Vagina (tissue), 2 donors: Measurements from ENCODE around the gene SMC3. TPM values are rescaled to one million over a fixed set of nuclear protein-coding genes. Genes with fewer than 3 reads are reported as not detected.

Experiments
- DNase-seq, 2 donors: peaks; one replicate each; pipeline ENCODE4 v3.0.0-alpha.2; 2017; ENCODE audit errors: extremely low spot score in 2 of 2
- H3K27ac ChIP-seq: fragments of 200-600 bp; sonication (generic); one replicate; pipeline ENCODE4 v1.5.1; 2019
- H3K27me3 ChIP-seq: fragments of 200-600 bp; sonication (generic); one replicate; pipeline ENCODE4 v1.5.1; 2019
- H3K36me3 ChIP-seq, 2 donors: fragments of 200-600 bp; sonication (generic); one replicate each; pipeline ENCODE4 v1.5.1; 2017 to 2019
- H3K4me1 ChIP-seq: fragments of 200-600 bp; sonication (generic); one replicate; pipeline ENCODE4 v1.5.1; 2019
- H3K4me3 ChIP-seq, 2 donors: fragments of 200-600 bp; sonication (generic); 1 replicate in 1 of 2; 2 replicates in 1 of 2; pipeline ENCODE4 v1.5.1; 2016 to 2019
- H3K9me3 ChIP-seq: fragments of 200-600 bp; sonication (generic); one replicate; pipeline ENCODE4 v1.5.1; 2019
- CTCF ChIP-seq, 3 experiments: fragments of 450-650 bp in 2 of 3; fragments of 200-600 bp in 1 of 3; sonication (generic) in 1 of 3; IDR thresholded peaks; one replicate each; pipeline ENCODE4 v1.5.1; 2017 to 2019; ENCODE audit warnings: antibody characterized with exemption in 3 of 3, mild to moderate bottlenecking in 2 of 3, moderate library complexity in 2 of 3
- POLR2A ChIP-seq, 2 donors: fragments of 450-650 bp; IDR thresholded peaks; one replicate each; pipeline ENCODE4 v1.6.1; 2017; ENCODE audit warnings: antibody characterized with exemption in 2 of 2, mild to moderate bottlenecking in 2 of 2, moderate library complexity in 2 of 2
- POLR2AphosphoS5 ChIP-seq, 2 donors: sonication (generic); formaldehyde crosslinking; IDR thresholded peaks; one replicate each; pipeline ENCODE4 v1.9.0; 2017; ENCODE audit warnings: antibody characterized with exemption in 2 of 2, mild to moderate bottlenecking in 2 of 2, low read depth in 1 of 2; ENCODE audit not compliant: insufficient read depth in 1 of 2
- intact Hi-C: fragments of 100-400 bp; cut with DNase I; formaldehyde crosslinking; loops from one replicate; pipeline ENCODE4 v1.15.1; 2023
- total RNA-seq: library from RNA; depleted of rRNA; stranded (reverse); fragments of >200 nt; gene quantifications from one replicate; pipeline ENCODE4 v1.2.3, GENCODE V29; 2016

Gene SMC3
- total RNA-seq, 1 donor from 2014 or later = 27.5 TPM

GRCh38 chr10:110643035-110643652 is 75.6 kb downstream of the SMC3 start:
- no peak for DNase-seq
- Histone ChIP-seq H3K4me3 (peak overlapping the region; percentile 43 to 52), H3K27me3 (peaks cover 10% of the 10 kb centered on the region), H3K36me3 (no peaks in the 10 kb centered on the region), H3K4me1 (peaks cover 17% of the 10 kb centered on the region), H3K9me3 (no peaks in the 10 kb centered on the region), H3K27ac (no peak overlapping the region)
- no peak for TF ChIP-seq POLR2A (IDR thresholded peaks at IDR 0.05)
- TF ChIP-seq CTCF (IDR thresholded peaks at IDR 0.05) = no peak
- TF ChIP-seq POLR2AphosphoS5 (IDR thresholded peaks at IDR 0.05; ENCODE audit: insufficient read depth in 1 of 2, low read depth in 1 of 2) = no peak
- intact Hi-C loops = no loop called here

GRCh38 chr10:110643653-110644597 is 76.4 kb downstream of the SMC3 start, which contains the start of gene RBM20:
RBM20 (plus strand) TSS chr10:110644336; CDS start chr10:110644455, 119 bp downstream.
- H3K4me3 ChIP-seq = peak within 1 kb of the TSS; percentile 43 to 52
- H3K36me3 ChIP-seq = no peaks in the 10 kb centered on the region
- H3K9me3 ChIP-seq = no peaks in the 10 kb centered on the region
- peaks cover 17% of the 10 kb centered on the region for H3K4me1 ChIP-seq
- intact Hi-C loops = no loop called here
- no peak for TF ChIP-seq CTCF (IDR thresholded peaks at IDR 0.05)
- DNase-seq = no peak
- peaks cover 10% of the 10 kb centered on the region for H3K27me3 ChIP-seq
- H3K27ac ChIP-seq = no peak within 1 kb of the TSS

- Histone ChIP-seq H3K9me3 (no peaks in the 10 kb centered on the region), H3K4me3 (peak overlapping the region; percentile 43 to 52), H3K27me3 (peaks cover 10% of the 10 kb centered on the region), H3K27ac (no peak overlapping the region), H3K4me1 (peaks cover 17% of the 10 kb centered on the region), H3K36me3 (no peaks in the 10 kb centered on the region)
- TF ChIP-seq CTCF (IDR thresholded peaks at IDR 0.05) (no peak), POLR2AphosphoS5 (IDR thresholded peaks at IDR 0.05; ENCODE audit: insufficient read depth in 1 of 2, low read depth in 1 of 2) (no peak), POLR2A (IDR thresholded peaks at IDR 0.05) (no peak)
- intact Hi-C loops = no loop called here
- DNase-seq = no peak
These were observed 77.3 kb downstream of the SMC3 start for GRCh38 chr10:110644598-110645462.

GRCh38 chr10:110646417-110647135 is 79.1 kb downstream of the SMC3 start:
- Histone ChIP-seq H3K27me3 (peaks cover 10% of the 10 kb centered on the region), H3K27ac (no peak overlapping the region), H3K4me3 (no peak overlapping the region), H3K36me3 (no peaks in the 10 kb centered on the region), H3K4me1 (peaks cover 17% of the 10 kb centered on the region), H3K9me3 (no peaks in the 10 kb centered on the region)
- TF ChIP-seq POLR2AphosphoS5 (IDR thresholded peaks at IDR 0.05; ENCODE audit: insufficient read depth in 1 of 2, low read depth in 1 of 2) (no peak), CTCF (IDR thresholded peaks at IDR 0.05) (no peak), POLR2A (IDR thresholded peaks at IDR 0.05) (no peak)
- intact Hi-C loops = no loop called here
- no peak for DNase-seq
